WTC11 (cell line): ENCODE data around the gene PSG4. TPM values are rescaled to one million over a fixed set of nuclear protein-coding genes. Genes with fewer than 3 reads are reported as not detected.
"Not testable (repeated sequence)": the region's sequence is repeated elsewhere in the genome, so short reads cannot be mapped to it uniquely, and the experiment has no call there.

ENCODE experiments used
- ATAC-seq: fragments of 200-7000 bp; cut with Tn5 transposase; 2 replicates; pipeline ENCODE4 v1.10.0; 2021; ENCODE audit warnings: mild to moderate bottlenecking, moderate library complexity
- CTCF ChIA-PET: fragments of 300-600 bp; sonication (Branson Sonifier 250); formaldehyde crosslinking; loops from one replicate; lab custom pipeline; 2021; ENCODE audit warnings: antibody characterized with exemption; lab: Charles Lee
- POLR2A ChIA-PET: fragments of 350-600 bp; sonication (Branson Sonifier 250); formaldehyde crosslinking; loops from one replicate; lab custom pipeline; 2021; ENCODE audit warnings: antibody characterized with exemption; lab: Charles Lee
- DNase-seq: peaks from one replicate; pipeline ENCODE4 v3.0.0; 2021; ENCODE audit warnings: low spot score
- H3K27ac Mint-ChIP-seq: 2 replicates; pipeline ENCODE4 v1.8.0; 2021; ENCODE audit warnings: mixed read lengths
- H3K27me3 Mint-ChIP-seq: 2 replicates; pipeline ENCODE4 v1.8.0; 2021; ENCODE audit warnings: low read depth, mild to moderate bottlenecking, moderate library complexity, mixed read lengths
- H3K36me3 Mint-ChIP-seq: 2 replicates; pipeline ENCODE4 v1.8.0; 2021; ENCODE audit warnings: mixed read lengths
- H3K4me1 Mint-ChIP-seq: 2 replicates; pipeline ENCODE4 v1.8.0; 2022; ENCODE audit warnings: mixed read lengths
- H3K4me3 Mint-ChIP-seq: 2 replicates; pipeline ENCODE4 v1.8.0; 2021; ENCODE audit warnings: mild to moderate bottlenecking, moderate library complexity, mixed read lengths
- H3K9me3 Mint-ChIP-seq: 2 replicates; pipeline ENCODE4 v1.8.0; 2021; ENCODE audit warnings: mixed read lengths
- CTCF ChIP-seq: fragments of 200-600 bp; IDR thresholded peaks from 2 replicates; pipeline ENCODE4 v1.8.0; 2022; ENCODE audit warnings: antibody characterized with exemption
- total RNA-seq: library from RNA; stranded (reverse); gene quantifications from 3 replicates; pipeline ENCODE4 v1.2.3, GENCODE V29; 2021

Gene PSG4
- total RNA-seq, 1 experiment from 2014 or later = not detected

- peak; percentile 77 for DNase-seq
- H3K27me3 Mint-ChIP-seq, H3K36me3 Mint-ChIP-seq, H3K9me3 Mint-ChIP-seq, POLR2A ChIA-PET, H3K4me3 Mint-ChIP-seq, ATAC-seq, CTCF ChIA-PET, H3K4me1 Mint-ChIP-seq, H3K27ac Mint-ChIP-seq: not testable (repeated sequence)
- TF ChIP-seq CTCF = peak; percentile 44
Measured at GRCh38 chr19:43198686-43199419, 6.6 kb downstream of the PSG4 start.

- ATAC-seq, DNase-seq, H3K4me1 Mint-ChIP-seq, H3K9me3 Mint-ChIP-seq, H3K27ac Mint-ChIP-seq, H3K27me3 Mint-ChIP-seq, H3K36me3 Mint-ChIP-seq, POLR2A ChIA-PET, CTCF ChIA-PET, H3K4me3 Mint-ChIP-seq: not testable (repeated sequence)
Measured at GRCh38 chr19:43197666-43198397, 7.6 kb downstream of the PSG4 start.

GRCh38 chr19:43194397-43194796 is 11.0 kb downstream of the PSG4 start:
- H3K36me3 Mint-ChIP-seq, POLR2A ChIA-PET, H3K27me3 Mint-ChIP-seq, H3K4me1 Mint-ChIP-seq, DNase-seq, CTCF ChIA-PET, H3K9me3 Mint-ChIP-seq, ATAC-seq, H3K4me3 Mint-ChIP-seq, H3K27ac Mint-ChIP-seq: not testable (repeated sequence)

GRCh38 chr19:43192381-43193155 is 12.9 kb downstream of the PSG4 start:
- H3K27me3 Mint-ChIP-seq, H3K4me3 Mint-ChIP-seq, H3K27ac Mint-ChIP-seq, H3K36me3 Mint-ChIP-seq, ATAC-seq, POLR2A ChIA-PET, H3K4me1 Mint-ChIP-seq, DNase-seq, H3K9me3 Mint-ChIP-seq: not testable (repeated sequence)
- CTCF ChIA-PET = interaction anchor here (1.0 to 1.2 kb wide), 2 partner anchors 240 to 254 kb away, joined by 3 read pairs; no protein-coding TSS in a partner anchor

- H3K27me3 Mint-ChIP-seq, CTCF ChIA-PET, ATAC-seq, H3K9me3 Mint-ChIP-seq, H3K4me3 Mint-ChIP-seq, H3K4me1 Mint-ChIP-seq, POLR2A ChIA-PET, H3K27ac Mint-ChIP-seq, H3K36me3 Mint-ChIP-seq: not testable (repeated sequence)
- peak; percentile 34 for DNase-seq
- peak; percentile 45 for TF ChIP-seq CTCF
Measured at GRCh38 chr19:43188092-43188491, 17.3 kb downstream of the PSG4 start.

- POLR2A ChIA-PET, H3K27me3 Mint-ChIP-seq, H3K4me3 Mint-ChIP-seq, H3K4me1 Mint-ChIP-seq, H3K36me3 Mint-ChIP-seq, DNase-seq, CTCF ChIA-PET, H3K27ac Mint-ChIP-seq, H3K9me3 Mint-ChIP-seq, ATAC-seq: not testable (repeated sequence)
Measured at GRCh38 chr19:43186311-43186935, 19.0 kb downstream of the PSG4 start, which contains the start of gene PSG5. TSS of gene PSG5 (minus strand) at chr19:43186536. CDS start at chr19:43186405, 131 bp downstream.

GRCh38 chr19:43181869-43182771 is 23.3 kb downstream of the PSG4 start:
- H3K27ac Mint-ChIP-seq, H3K36me3 Mint-ChIP-seq, H3K4me1 Mint-ChIP-seq, CTCF ChIA-PET, H3K4me3 Mint-ChIP-seq, H3K27me3 Mint-ChIP-seq, H3K9me3 Mint-ChIP-seq, ATAC-seq, DNase-seq, POLR2A ChIA-PET: not testable (repeated sequence)
